ELF-1 (cell line): ENCODE results near the gene MRPL27.

Source experiments
- DNase-seq: peaks from one replicate; pipeline ENCODE4 v3.0.0-alpha.2; 2016; ENCODE audit warnings: low read depth, low spot score

Gene MRPL27

GRCh38 chr17:50318501-50319285 is 54.3 kb downstream of the MRPL27 start:
- DNase-seq, result peak; percentile 80
